ENCODE results near the gene POLR3GL.

DNA sequence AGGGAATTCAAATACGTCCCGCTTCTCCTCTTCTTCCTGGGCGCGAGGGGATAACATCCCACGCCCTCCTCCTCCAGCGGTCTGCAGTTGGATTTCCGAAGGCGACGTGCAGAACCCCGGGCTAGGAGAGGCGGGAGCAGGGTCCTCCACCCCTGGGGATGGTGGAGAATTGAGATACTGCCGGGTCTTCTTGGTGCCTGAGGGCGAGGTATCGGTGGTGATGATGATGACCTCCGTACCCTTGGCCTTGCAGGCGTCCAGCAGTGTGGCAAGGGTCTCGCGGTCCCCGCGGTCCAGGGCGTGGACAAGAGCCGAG, 3.4 kb upstream of the POLR3GL start:
- TF ChIP-seq, protein P1, sequence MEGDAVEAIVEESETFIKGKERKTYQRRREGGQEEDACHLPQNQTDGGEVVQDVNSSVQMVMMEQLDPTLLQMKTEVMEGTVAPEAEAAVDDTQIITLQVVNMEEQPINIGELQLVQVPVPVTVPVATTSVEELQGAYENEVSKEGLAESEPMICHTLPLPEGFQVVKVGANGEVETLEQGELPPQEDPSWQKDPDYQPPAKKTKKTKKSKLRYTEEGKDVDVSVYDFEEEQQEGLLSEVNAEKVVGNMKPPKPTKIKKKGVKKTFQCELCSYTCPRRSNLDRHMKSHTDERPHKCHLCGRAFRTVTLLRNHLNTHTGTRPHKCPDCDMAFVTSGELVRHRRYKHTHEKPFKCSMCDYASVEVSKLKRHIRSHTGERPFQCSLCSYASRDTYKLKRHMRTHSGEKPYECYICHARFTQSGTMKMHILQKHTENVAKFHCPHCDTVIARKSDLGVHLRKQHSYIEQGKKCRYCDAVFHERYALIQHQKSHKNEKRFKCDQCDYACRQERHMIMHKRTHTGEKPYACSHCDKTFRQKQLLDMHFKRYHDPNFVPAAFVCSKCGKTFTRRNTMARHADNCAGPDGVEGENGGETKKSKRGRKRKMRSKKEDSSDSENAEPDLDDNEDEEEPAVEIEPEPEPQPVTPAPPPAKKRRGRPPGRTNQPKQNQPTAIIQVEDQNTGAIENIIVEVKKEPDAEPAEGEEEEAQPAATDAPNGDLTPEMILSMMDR (conservative IDR thresholded peaks at IDR 0.05; ENCODE audit: low read depth, low read length), result no peak
- no peak for TF ChIP-seq EZH2 (IDR thresholded peaks at IDR 0.05; ENCODE audit: borderline replicate concordance, low read depth, low read length, poor library complexity, severe bottlenecking)

Measured in A673 (cell line).